OCI-LY1 (cell line): Measurements from ENCODE around the gene AADAC.
"Not testable (repeated sequence)": the region's sequence is repeated elsewhere in the genome, so short reads cannot be mapped to it uniquely, and the experiment has no call there.

Experiments
- EZH2 ChIP-seq: fragments of 200-600 bp; sonication (generic), shearing (Covaris generic); IDR thresholded peaks from 2 replicates; pipeline ENCODE4 v1.8.0; 2017; ENCODE audit warnings: borderline replicate concordance, mixed run types, mild to moderate bottlenecking, antibody characterized with exemption, low read length, moderate library complexity, mixed read lengths
- TF ChIP-seq, protein P1 (sequence below): fragments of 200-600 bp; sonication (generic), shearing (Covaris generic); IDR thresholded peaks from 2 replicates; pipeline ENCODE4 v1.5.1; 2017; ENCODE audit warnings: mild to moderate bottlenecking, antibody characterized with exemption, low read length, moderate library complexity, mixed read lengths

DNA sequence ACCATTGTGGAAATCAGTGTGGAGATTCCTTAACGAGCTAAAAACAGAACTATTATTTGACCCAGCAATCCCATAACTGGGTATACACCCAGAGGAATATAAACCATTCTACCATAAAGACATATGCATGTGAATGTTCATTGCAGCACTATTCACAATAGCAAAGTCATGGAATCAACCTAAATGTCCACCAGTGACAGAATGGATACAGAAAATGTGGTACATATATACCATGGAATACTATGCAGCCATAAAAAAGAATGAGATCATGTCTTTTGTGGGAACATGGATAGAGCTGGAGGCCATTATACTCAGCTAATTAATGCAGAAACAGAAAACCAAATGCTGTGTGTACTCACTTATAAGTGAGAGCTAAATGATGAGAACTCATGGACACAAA is 49.2 kb upstream of the AADAC start:
- TF ChIP-seq, protein P1, sequence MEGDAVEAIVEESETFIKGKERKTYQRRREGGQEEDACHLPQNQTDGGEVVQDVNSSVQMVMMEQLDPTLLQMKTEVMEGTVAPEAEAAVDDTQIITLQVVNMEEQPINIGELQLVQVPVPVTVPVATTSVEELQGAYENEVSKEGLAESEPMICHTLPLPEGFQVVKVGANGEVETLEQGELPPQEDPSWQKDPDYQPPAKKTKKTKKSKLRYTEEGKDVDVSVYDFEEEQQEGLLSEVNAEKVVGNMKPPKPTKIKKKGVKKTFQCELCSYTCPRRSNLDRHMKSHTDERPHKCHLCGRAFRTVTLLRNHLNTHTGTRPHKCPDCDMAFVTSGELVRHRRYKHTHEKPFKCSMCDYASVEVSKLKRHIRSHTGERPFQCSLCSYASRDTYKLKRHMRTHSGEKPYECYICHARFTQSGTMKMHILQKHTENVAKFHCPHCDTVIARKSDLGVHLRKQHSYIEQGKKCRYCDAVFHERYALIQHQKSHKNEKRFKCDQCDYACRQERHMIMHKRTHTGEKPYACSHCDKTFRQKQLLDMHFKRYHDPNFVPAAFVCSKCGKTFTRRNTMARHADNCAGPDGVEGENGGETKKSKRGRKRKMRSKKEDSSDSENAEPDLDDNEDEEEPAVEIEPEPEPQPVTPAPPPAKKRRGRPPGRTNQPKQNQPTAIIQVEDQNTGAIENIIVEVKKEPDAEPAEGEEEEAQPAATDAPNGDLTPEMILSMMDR, result not testable (repeated sequence)
- not testable (repeated sequence) for TF ChIP-seq EZH2
